Ureter (tissue), 1 donor: ENCODE data around the gene USH1G. TPM values are rescaled to one million over a fixed set of nuclear protein-coding genes. Genes with fewer than 3 reads are reported as not detected.

Source experiments
- DNase-seq: peaks from one replicate; pipeline ENCODE4 v3.0.0-alpha.2; 2020; ENCODE audit warnings: low spot score
- total RNA-seq: library from RNA; stranded (reverse); gene quantifications from one replicate; pipeline ENCODE4 v1.2.4, GENCODE V29; 2023
- donor health status: DM: yes; HTN: yes; CAD: no.

Gene USH1G
- total RNA-seq, 1 donor from 2014 or later: 1.4 TPM

GRCh38 chr17:74903671-74904070 lies 19.4 kb downstream of the USH1G start:
- no peak for DNase-seq

- no peak for DNase-seq
These were observed 20.0 kb downstream of the USH1G start for GRCh38 chr17:74903034-74903433.

- DNase-seq: no peak
These were observed 21.5 kb downstream of the USH1G start for GRCh38 chr17:74901353-74902135.

GRCh38 chr17:74900208-74900607 lies 22.8 kb downstream of the USH1G start:
- DNase-seq: no peak

GRCh38 chr17:74898376-74898946 lies 24.6 kb downstream of the USH1G start:
- peak; percentile 70 for DNase-seq

GRCh38 chr17:74893936-74894671 lies 29.0 kb downstream of the USH1G start:
- DNase-seq: no peak

GRCh38 chr17:74892974-74893911 lies 29.8 kb downstream of the USH1G start, which contains the start of gene FADS6:
TSS of gene FADS6 (minus strand) at chr17:74893633. CDS start at chr17:74893595, 38 bp downstream.
- no peak for DNase-seq

GRCh38 chr17:74892013-74892841 lies 30.8 kb downstream of the USH1G start:
- no peak for DNase-seq

- DNase-seq: no peak
These were observed 32.5 kb downstream of the USH1G start for GRCh38 chr17:74890554-74890953.

GRCh38 chr17:74888469-74888868 lies 34.6 kb downstream of the USH1G start:
- no peak for DNase-seq

GRCh38 chr17:74883241-74883745 lies 39.8 kb downstream of the USH1G start:
- DNase-seq: no peak

- no peak for DNase-seq
These were observed 40.4 kb downstream of the USH1G start for GRCh38 chr17:74882517-74883240.

- DNase-seq: no peak
These were observed 42.0 kb downstream of the USH1G start for GRCh38 chr17:74881073-74881472.

- no peak for DNase-seq
These were observed 43.7 kb downstream of the USH1G start for GRCh38 chr17:74879308-74879707.

- DNase-seq: no peak
These were observed 44.4 kb downstream of the USH1G start for GRCh38 chr17:74878658-74879057.

GRCh38 chr17:74877592-74878548 lies 45.2 kb downstream of the USH1G start:
- DNase-seq: peak; percentile 75

GRCh38 chr17:74875977-74876593 lies 47.0 kb downstream of the USH1G start:
- no peak for DNase-seq
